Thymus (tissue), 11 donors: ENCODE data around the gene SLCO4A1. TPM values are rescaled to one million over a fixed set of nuclear protein-coding genes. Genes with fewer than 3 reads are reported as not detected.

ENCODE experiments used
- DNase-seq, 9 donors: peaks; one replicate each; pipeline ENCODE4 v3.0.0-alpha.2; 2013; ENCODE audit warnings: low spot score in 9 of 9, low read depth in 6 of 9, missing footprints in 1 of 9
- H3K27ac ChIP-seq, 2 donors: one replicate each; pipeline ENCODE4 v1.5.1; 2013; ENCODE audit warnings: control low read depth in 1 of 2, low read depth in 1 of 2, low read length in 1 of 2, mild to moderate bottlenecking in 1 of 2, moderate library complexity in 1 of 2
- H3K27me3 ChIP-seq, 2 donors: one replicate each; pipeline ENCODE4 v1.5.1; 2013; ENCODE audit warnings: low read length in 1 of 2; ENCODE audit not compliant: control insufficient read depth in 2 of 2, insufficient read depth in 1 of 2
- H3K36me3 ChIP-seq, 2 donors: one replicate each; pipeline ENCODE4 v1.5.1; 2013; ENCODE audit warnings: low read length in 1 of 2, mild to moderate bottlenecking in 1 of 2, moderate library complexity in 1 of 2; ENCODE audit not compliant: control insufficient read depth in 2 of 2, insufficient read depth in 2 of 2
- H3K4me1 ChIP-seq, 2 donors: one replicate each; pipeline ENCODE4 v1.5.1; 2013; ENCODE audit warnings: low read length in 2 of 2; ENCODE audit not compliant: control insufficient read depth in 2 of 2, insufficient read depth in 2 of 2
- H3K4me3 ChIP-seq, 2 donors: one replicate each; pipeline ENCODE4 v1.5.1; 2013; ENCODE audit warnings: low read length in 2 of 2, control low read depth in 1 of 2, mild to moderate bottlenecking in 1 of 2
- H3K9me3 ChIP-seq, 2 donors: one replicate each; pipeline ENCODE4 v1.5.1; 2013; ENCODE audit warnings: low read length in 1 of 2, mild to moderate bottlenecking in 1 of 2; ENCODE audit not compliant: control insufficient read depth in 2 of 2, insufficient read depth in 1 of 2
- WGBS: extraction: QIAGEN DNeasy Blood & Tissue Kit; methylation state at CpG from one replicate; pipeline ENCODE4 v1.1.7; 2013; 5-methylcytosine and 5-hydroxymethylcytosine counted together
- polyA plus RNA-seq: library from polyadenylated mRNA; stranded (reverse); fragments of 200-250 nt; gene quantifications from one replicate; pipeline ENCODE4 v1.2.3, GENCODE V29; 2013
- total RNA-seq: library from RNA; stranded (reverse); fragments of 120-200 nt; gene quantifications from one replicate; pipeline ENCODE4 v1.2.4, GENCODE V29; 2013
- donor health status: healthy.

SLCO4A1 gene
- total and polyA plus RNA-seq, 2 donors: 3.4 to 13.4 TPM

DNA sequence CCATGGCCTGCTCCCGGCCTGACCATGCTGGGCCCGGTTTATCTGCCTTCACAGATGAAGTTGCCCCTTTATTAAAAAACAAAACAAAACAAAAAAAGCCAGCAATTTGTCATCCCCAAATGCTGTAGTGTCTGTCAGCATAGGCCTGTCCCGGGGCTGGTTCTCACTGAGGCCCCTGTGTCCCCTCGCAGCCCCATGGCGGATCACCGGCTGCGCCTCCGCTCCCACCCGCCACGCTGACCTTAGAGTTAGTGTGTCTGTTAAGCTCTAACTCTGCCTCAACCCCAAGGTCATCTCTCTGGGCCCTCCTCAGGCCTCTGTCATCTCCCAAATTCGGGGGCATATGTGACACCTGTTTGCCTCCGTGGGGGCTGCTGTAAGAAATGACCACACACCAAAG, 11.1 kb downstream of the SLCO4A1 start:
- H3K4me1 ChIP-seq: peaks cover 21 to 27% of the 10 kb centered on the region in 2 donors
- H3K36me3 ChIP-seq: peaks cover 2 to 10% of the 10 kb centered on the region in 2 donors
- no peak overlapping the region for H3K4me3 ChIP-seq
- 91% methylated on average over 12 of the region's 12 CpGs for WGBS
- no peak for DNase-seq
- no peak overlapping the region for H3K27ac ChIP-seq
- H3K27me3 ChIP-seq: no peaks in the 10 kb centered on the region
- peaks cover 0 to 15% of the 10 kb centered on the region in 2 donors for H3K9me3 ChIP-seq

DNA sequence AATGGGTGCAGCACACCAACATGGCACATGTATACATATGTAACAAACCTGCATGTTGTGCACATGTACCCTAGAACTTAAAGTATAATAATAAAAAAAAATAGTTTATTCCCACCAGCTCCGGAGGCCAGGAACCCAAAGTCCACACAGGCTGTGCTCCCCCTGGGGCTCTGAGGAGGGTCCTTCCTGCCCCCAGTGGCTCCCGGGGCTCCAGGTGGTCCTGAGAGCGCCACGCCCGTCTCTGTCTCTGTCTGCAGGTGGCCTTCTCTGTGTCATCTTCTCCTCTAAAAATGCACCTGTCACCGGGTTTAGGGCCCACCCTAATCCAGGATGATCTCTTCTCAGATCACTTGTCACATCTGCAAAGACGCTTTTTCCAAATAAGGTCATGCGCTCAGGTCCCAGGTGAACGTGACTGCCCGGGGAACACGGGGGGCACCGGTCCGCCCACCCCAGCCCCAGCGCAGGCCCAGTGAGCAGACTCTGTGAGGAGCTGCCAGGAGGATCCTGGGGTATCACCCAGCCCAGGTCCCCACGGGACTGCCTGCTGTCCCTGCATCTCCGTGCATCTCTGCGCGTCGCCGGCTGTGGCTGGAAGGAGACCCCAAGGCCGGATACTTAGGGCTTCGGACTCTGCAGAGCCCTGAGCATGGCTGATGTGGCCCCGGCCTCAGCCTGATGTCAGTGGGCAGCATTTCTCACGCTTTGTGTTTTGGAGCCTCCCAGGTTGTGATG, 11.8 kb downstream of the SLCO4A1 start:
- WGBS: 96% methylated on average over 24 of the region's 24 CpGs
- no peak for DNase-seq
- H3K4me3 ChIP-seq: no peak overlapping the region
- H3K27ac ChIP-seq: no peak overlapping the region
- peaks cover 21 to 27% of the 10 kb centered on the region in 2 donors for H3K4me1 ChIP-seq
- H3K36me3 ChIP-seq: peaks cover 2 to 10% of the 10 kb centered on the region in 2 donors
- no peaks in the 10 kb centered on the region for H3K27me3 ChIP-seq
- H3K9me3 ChIP-seq: peaks cover 0 to 15% of the 10 kb centered on the region in 2 donors

DNA sequence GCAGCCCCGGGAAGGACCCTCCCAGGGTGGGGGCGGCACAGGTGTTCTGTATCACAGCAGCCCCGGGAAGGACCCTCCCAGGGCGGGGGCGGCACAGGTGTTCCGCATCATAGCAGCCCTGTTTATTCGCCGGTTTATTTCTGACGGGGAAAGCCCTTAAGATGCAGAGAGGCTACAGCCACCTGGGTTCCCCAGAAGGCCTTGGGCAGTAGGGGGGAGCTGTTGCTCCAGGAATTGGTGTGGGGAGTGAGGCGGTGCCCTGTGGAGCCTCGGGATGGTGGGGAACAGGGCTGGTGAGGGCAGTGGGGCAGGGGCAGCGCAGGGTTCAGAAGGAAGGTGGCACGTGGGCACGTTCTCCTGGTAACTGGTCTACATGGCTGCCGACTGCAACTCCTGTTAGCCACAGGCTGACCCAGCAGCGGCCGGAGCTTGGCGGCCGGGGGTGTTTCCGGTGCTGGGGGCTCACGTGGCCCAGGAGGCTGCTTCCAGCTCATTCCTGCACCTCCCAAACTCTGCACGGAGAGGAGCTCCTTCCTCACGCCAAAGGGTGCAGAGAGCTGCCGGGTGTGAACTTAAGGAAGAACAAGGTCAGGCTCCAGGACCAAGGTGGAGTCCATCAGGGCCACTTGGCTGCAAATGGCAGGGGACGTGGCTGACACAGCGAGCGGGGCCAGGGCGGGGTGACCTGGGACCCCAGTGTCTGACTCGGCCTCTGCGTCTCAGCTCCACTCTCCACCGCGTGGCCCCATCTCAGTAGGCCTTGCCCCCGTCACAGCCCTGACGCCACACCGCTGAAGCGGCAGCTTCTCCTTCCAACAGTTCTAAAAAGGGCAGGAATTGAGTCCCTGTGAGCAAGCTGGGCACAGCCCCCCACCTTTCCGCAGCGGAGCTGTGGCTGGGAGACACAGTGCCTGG, 13.2 kb downstream of the SLCO4A1 start:
- DNase-seq: no peak
- Histone ChIP-seq H3K27ac (no peak overlapping the region), H3K4me3 (no peak overlapping the region), H3K4me1 (peaks cover 20 to 27% of the 10 kb centered on the region in 2 donors), H3K9me3 (peaks cover 0 to 15% of the 10 kb centered on the region in 2 donors), H3K36me3 (peaks cover 0 to 19% of the 10 kb centered on the region in 2 donors), H3K27me3 (no peaks in the 10 kb centered on the region)
- 92% methylated on average over 37 of the region's 38 CpGs for WGBS

DNA sequence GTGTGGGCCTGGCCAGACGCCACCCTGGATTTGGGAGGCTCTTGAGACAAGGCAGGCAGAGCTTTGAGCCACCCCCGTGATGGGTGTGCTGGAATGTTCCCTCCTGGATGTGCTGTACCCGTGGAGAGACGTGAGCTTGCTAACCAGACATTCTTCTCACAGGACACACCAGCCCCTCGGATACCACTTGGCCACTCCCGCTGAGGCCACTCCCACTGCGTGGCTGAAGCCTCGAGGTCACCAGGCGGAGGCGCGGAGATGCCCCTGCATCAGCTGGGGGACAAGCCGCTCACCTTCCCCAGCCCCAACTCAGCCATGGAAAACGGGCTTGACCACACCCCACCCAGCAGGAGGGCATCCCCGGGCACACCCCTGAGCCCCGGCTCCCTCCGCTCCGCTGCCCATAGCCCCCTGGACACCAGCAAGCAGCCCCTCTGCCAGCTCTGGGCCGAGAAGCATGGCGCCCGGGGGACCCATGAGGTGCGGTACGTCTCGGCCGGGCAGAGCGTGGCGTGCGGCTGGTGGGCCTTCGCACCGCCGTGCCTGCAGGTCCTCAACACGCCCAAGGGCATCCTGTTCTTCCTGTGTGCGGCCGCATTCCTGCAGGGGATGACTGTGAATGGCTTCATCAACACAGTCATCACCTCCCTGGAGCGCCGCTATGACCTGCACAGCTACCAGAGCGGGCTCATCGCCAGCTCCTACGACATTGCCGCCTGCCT, 14.1 kb downstream of the SLCO4A1 start:
- H3K4me1 ChIP-seq: peaks cover 12 to 20% of the 10 kb centered on the region in 2 donors
- H3K36me3 ChIP-seq: peaks cover 0 to 20% of the 10 kb centered on the region in 2 donors
- H3K9me3 ChIP-seq: peaks cover 0 to 15% of the 10 kb centered on the region in 2 donors
- no peak overlapping the region for H3K4me3 ChIP-seq
- H3K27ac ChIP-seq: no peak overlapping the region
- WGBS: 95% methylated on average over 39 of the region's 39 CpGs
- no peak for DNase-seq
- H3K27me3 ChIP-seq: no peaks in the 10 kb centered on the region

DNA sequence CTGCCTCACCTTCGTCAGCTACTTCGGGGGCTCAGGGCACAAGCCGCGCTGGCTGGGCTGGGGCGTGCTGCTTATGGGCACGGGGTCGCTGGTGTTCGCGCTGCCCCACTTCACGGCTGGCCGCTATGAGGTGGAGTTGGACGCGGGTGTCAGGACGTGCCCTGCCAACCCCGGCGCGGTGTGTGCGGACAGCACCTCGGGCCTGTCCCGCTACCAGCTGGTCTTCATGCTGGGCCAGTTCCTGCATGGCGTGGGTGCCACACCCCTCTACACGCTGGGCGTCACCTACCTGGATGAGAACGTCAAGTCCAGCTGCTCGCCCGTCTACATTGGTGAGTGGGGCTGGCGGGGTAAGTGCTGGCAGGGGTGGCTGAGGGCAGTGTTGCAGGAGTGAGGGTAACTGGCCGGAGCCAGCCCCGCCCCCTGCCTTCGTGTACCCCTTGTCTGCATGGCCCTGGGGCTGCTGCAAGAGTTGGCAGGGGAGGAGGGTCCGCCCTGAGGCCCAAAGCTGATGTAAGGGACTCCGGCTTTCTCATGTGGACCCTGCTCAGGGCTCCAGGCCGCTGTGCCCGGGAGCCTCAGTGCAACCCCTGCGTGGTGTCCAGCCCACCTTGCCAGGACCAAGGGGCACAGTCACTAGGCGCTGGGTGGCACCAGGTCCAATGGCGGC, 14.8 kb downstream of the SLCO4A1 start:
- peaks cover 7 to 14% of the 10 kb centered on the region in 2 donors for H3K4me1 ChIP-seq
- H3K27ac ChIP-seq: no peak overlapping the region
- WGBS: 98% methylated on average over 37 of the region's 37 CpGs
- peaks cover 0 to 20% of the 10 kb centered on the region in 2 donors for H3K36me3 ChIP-seq
- DNase-seq: no peak
- H3K27me3 ChIP-seq: no peaks in the 10 kb centered on the region
- H3K9me3 ChIP-seq: peaks cover 0 to 15% of the 10 kb centered on the region in 2 donors
- H3K4me3 ChIP-seq: no peak overlapping the region

DNA sequence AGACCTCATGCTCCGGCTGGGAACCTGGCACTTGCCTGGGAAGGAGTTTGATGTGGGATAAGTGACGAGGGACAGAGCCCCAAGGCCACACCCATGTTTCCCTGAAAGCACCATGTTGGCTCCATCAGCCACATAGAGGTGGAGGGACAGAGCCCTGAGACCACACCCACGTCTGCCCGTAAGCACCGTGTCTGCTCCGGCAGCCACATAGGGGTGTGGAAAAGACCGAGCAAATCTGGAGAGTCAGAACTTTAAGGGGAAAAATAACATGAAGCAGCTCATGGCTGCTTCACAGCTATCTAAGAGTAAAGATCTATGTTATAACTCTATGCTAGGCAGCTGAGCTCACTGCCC, 15.3 kb downstream of the SLCO4A1 start:
- no peak overlapping the region for H3K4me3 ChIP-seq
- H3K27ac ChIP-seq: no peak overlapping the region
- peaks cover 0 to 20% of the 10 kb centered on the region in 2 donors for H3K36me3 ChIP-seq
- DNase-seq: no peak
- peaks cover 2 to 9% of the 10 kb centered on the region in 2 donors for H3K4me1 ChIP-seq
- H3K27me3 ChIP-seq: no peaks in the 10 kb centered on the region
- WGBS: 94% methylated on average over 7 of the region's 7 CpGs
- peaks cover 0 to 15% of the 10 kb centered on the region in 2 donors for H3K9me3 ChIP-seq

DNA sequence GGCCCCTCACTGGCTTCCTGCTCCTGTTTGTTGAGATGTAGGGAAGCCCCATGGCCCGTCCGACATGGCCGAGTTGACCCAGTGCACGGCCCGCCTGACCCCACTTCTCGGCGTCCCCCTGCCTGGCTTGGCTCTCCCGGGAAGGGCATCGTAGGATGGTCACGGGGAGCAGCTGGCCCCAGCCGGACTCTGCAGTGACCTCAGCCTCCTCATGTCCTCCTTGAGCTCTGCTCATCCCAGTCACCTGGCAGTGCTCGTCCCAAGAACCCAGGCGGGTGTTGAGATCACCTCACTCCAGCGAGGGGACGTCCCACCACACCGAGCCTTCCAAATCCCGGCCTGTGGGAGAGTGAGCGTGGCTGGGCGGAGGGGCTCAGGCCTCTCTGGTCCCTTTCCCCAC, 15.7 kb downstream of the SLCO4A1 start:
- no peak overlapping the region for H3K4me3 ChIP-seq
- no peak for DNase-seq
- peaks cover 0 to 20% of the 10 kb centered on the region in 2 donors for H3K36me3 ChIP-seq
- H3K9me3 ChIP-seq: peaks cover 0 to 15% of the 10 kb centered on the region in 2 donors
- H3K27ac ChIP-seq: no peak overlapping the region
- H3K4me1 ChIP-seq: peaks cover 0 to 5% of the 10 kb centered on the region in 2 donors
- 94% methylated on average over 19 of the region's 19 CpGs for WGBS
- H3K27me3 ChIP-seq: no peaks in the 10 kb centered on the region

DNA sequence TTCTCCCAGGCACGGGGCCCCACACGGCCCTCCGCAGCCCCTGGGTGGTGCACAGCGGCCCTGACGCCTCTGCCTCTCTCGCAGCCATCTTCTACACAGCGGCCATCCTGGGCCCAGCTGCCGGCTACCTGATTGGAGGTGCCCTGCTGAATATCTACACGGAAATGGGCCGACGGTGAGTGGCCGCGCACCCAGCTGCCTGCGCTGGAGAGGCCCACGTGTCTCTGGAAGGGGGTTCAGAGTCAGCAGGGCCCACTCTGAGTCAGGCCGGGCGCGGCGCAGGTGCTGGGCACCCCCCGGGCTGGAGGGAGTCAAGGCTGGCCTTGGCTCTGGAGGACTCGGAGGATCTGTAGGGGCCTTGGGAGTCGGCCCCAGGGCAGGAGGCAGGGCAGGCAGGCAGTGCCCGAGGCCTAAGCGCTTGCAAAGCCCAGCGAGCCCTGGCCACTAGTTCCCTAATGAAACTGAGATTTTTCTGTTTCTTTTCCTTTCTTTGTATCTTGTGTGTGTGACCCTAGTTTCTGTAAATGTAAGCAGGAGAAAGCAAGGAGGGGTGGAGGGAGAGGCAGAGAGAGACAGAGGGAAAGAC, 16.4 kb downstream of the SLCO4A1 start:
- Histone ChIP-seq H3K27ac (no peak overlapping the region), H3K36me3 (peaks cover 0 to 25% of the 10 kb centered on the region in 2 donors), H3K4me1 (peaks cover 0 to 2% of the 10 kb centered on the region in 2 donors), H3K4me3 (no peak overlapping the region), H3K27me3 (no peaks in the 10 kb centered on the region), H3K9me3 (peaks cover 0 to 15% of the 10 kb centered on the region in 2 donors)
- WGBS: 94% methylated on average over 25 of the region's 25 CpGs
- DNase-seq: no peak
